Neural cell (in vitro differentiated cells): ENCODE results near the gene ADGRG7. TPM values are rescaled to one million over a fixed set of nuclear protein-coding genes. Genes with fewer than 3 reads are reported as not detected.

Experiments
- H2AFZ ChIP-seq: fragments of 200-600, 300-800 bp; sonication (generic), shearing (Covaris generic); 2 replicates; pipeline ENCODE4 v1.6.0; 2014; ENCODE audit warnings: low read depth, mild to moderate bottlenecking, antibody characterized with exemption, low read length, moderate library complexity
- H3F3A ChIP-seq: fragments of 200-600 bp; shearing (Covaris generic); 2 replicates; pipeline ENCODE4 v1.6.1; 2016; ENCODE audit warnings: mild to moderate bottlenecking, moderate library complexity, mixed read lengths, antibody characterized with exemption, low read length; ENCODE audit not compliant: insufficient read depth, poor library complexity, severe bottlenecking
- H3K27ac ChIP-seq: fragments of 200-600, 300-800 bp; sonication (generic), shearing (Covaris generic); 2 replicates; pipeline ENCODE4 v1.5.1; 2014; ENCODE audit warnings: mild to moderate bottlenecking, low read length, moderate library complexity
- H3K27me3 ChIP-seq: fragments of 300-800, 200-600 bp; sonication (generic), shearing (Covaris generic); 2 replicates; pipeline ENCODE4 v1.6.0; 2014; ENCODE audit warnings: mild to moderate bottlenecking, low read depth, low read length, moderate library complexity; ENCODE audit not compliant: insufficient read depth
- H3K36me3 ChIP-seq: fragments of 300-800, 200-600 bp; sonication (generic), shearing (Covaris generic); 2 replicates; pipeline ENCODE4 v1.5.1; 2014; ENCODE audit warnings: mild to moderate bottlenecking, antibody characterized with exemption, low read length, moderate library complexity; ENCODE audit not compliant: insufficient read depth
- H3K4me2 ChIP-seq: fragments of 300-800, 200-600 bp; sonication (generic), shearing (Covaris generic); 2 replicates; pipeline ENCODE4 v1.6.0; 2014; ENCODE audit warnings: mild to moderate bottlenecking, low read length
- H3K4me3 ChIP-seq: fragments of 300-800, 200-600 bp; sonication (generic), shearing (Covaris generic); 2 replicates; pipeline ENCODE4 v1.5.1; 2014; ENCODE audit warnings: mild to moderate bottlenecking, low read length, moderate library complexity
- H3K79me2 ChIP-seq: fragments of 200-600 bp; shearing (Covaris generic); replicated peaks from 2 replicates; pipeline ENCODE4 v1.6.0; 2014; ENCODE audit warnings: mild to moderate bottlenecking, low read length, moderate library complexity; ENCODE audit not compliant: insufficient read depth
- H3K9ac ChIP-seq: fragments of 300-800, 200-600 bp; sonication (generic), shearing (Covaris generic); 2 replicates; pipeline ENCODE4 v1.6.1; 2016; ENCODE audit warnings: mild to moderate bottlenecking, low read length, mixed read lengths
- H3K9me2 ChIP-seq: fragments of 200-600 bp; shearing (Covaris generic); 2 replicates; pipeline ENCODE4 v1.6.1; 2016; ENCODE audit warnings: mild to moderate bottlenecking, low read length, mixed read lengths; ENCODE audit not compliant: insufficient read depth
- H3K9me3 ChIP-seq: fragments of 200-600, 300-800 bp; sonication (generic), shearing (Covaris generic); 2 replicates; pipeline ENCODE4 v1.6.1; 2016; ENCODE audit warnings: mild to moderate bottlenecking, mixed run types, low read length, moderate library complexity, mixed read lengths
- H4K20me1 ChIP-seq: fragments of 200-600 bp; shearing (Covaris generic); 2 replicates; pipeline ENCODE4 v1.6.1; 2016; ENCODE audit warnings: mild to moderate bottlenecking, mixed run types; ENCODE audit not compliant: insufficient read depth
- EP300 ChIP-seq: fragments of 450-650 bp; conservative IDR thresholded peaks from 2 replicates; pipeline ENCODE4 v1.6.1; 2014; ENCODE audit warnings: antibody characterized with exemption, mild to moderate bottlenecking, moderate library complexity; ENCODE audit not compliant: poor library complexity, severe bottlenecking
- EZH2 ChIP-seq: fragments of 200-600, 300-800 bp; shearing (Covaris generic), sonication (generic); IDR thresholded peaks from 2 replicates; pipeline ENCODE4 v1.6.1; 2014; ENCODE audit warnings: antibody characterized with exemption, low read length, borderline replicate concordance, mild to moderate bottlenecking; ENCODE audit not compliant: insufficient read depth, poor library complexity, severe bottlenecking
- MXI1 ChIP-seq: fragments of 450-650 bp; conservative IDR thresholded peaks from 2 replicates; pipeline ENCODE4 v1.6.1; 2014; ENCODE audit warnings: antibody characterized with exemption, mild to moderate bottlenecking; ENCODE audit not compliant: poor library complexity, severe bottlenecking
- POLR2AphosphoS5 ChIP-seq: IDR thresholded peaks from 2 replicates; pipeline ENCODE4 v1.6.1; 2012
- RAD21 ChIP-seq: fragments of 450-650 bp; conservative IDR thresholded peaks from 2 replicates; pipeline ENCODE4 v1.6.1; 2014; ENCODE audit warnings: antibody characterized with exemption, mild to moderate bottlenecking, moderate library complexity
- SMC3 ChIP-seq: fragments of 450-650 bp; conservative IDR thresholded peaks from 2 replicates; pipeline ENCODE4 v1.6.1; 2014; ENCODE audit warnings: antibody characterized with exemption, mild to moderate bottlenecking, moderate library complexity; ENCODE audit not compliant: poor library complexity
- TAF1 ChIP-seq: IDR thresholded peaks from 2 replicates; pipeline ENCODE4 v1.6.1; 2012; ENCODE audit warnings: low read depth
- polyA plus RNA-seq: library from polyadenylated mRNA; depleted of rRNA; stranded (reverse); fragments of >200 nt; gene quantifications from 2 replicates; pipeline ENCODE4 v1.2.3, GENCODE V29; 2014
- TF ChIP-seq, protein P1 (sequence below): fragments of 450-650 bp; IDR thresholded peaks from 2 replicates; pipeline ENCODE4 v1.5.1; 2014; ENCODE audit warnings: antibody characterized with exemption, mild to moderate bottlenecking, moderate library complexity; ENCODE audit not compliant: poor library complexity, severe bottlenecking
- TF ChIP-seq, protein P2 (sequence below): IDR thresholded peaks from 2 replicates; pipeline ENCODE4 v1.6.1; 2012; ENCODE audit warnings: borderline replicate concordance

ADGRG7 gene
- polyA plus RNA-seq, 1 donor from 2014 or later: not detected

GRCh38 chr3:100614941-100615340 is 5.5 kb downstream of the ADGRG7 start:
- Histone ChIP-seq H3K9me3 (no peaks in the 10 kb centered on the region), H4K20me1 (no peaks in the 10 kb centered on the region), H3K9me2 (no peaks in the 10 kb centered on the region), H3K27ac (no peak overlapping the region), H3K9ac (no peak overlapping the region), H3K79me2 (no peaks in the 10 kb centered on the region), H3K4me2 (no peak overlapping the region), H3K36me3 (no peaks in the 10 kb centered on the region), H3K27me3 (no peaks in the 10 kb centered on the region), H2AFZ (no peak overlapping the region), H3F3A (no peaks in the 10 kb centered on the region), H3K4me3 (no peak overlapping the region)
- no peak for TF ChIP-seq RAD21
- TF ChIP-seq, protein P1, sequence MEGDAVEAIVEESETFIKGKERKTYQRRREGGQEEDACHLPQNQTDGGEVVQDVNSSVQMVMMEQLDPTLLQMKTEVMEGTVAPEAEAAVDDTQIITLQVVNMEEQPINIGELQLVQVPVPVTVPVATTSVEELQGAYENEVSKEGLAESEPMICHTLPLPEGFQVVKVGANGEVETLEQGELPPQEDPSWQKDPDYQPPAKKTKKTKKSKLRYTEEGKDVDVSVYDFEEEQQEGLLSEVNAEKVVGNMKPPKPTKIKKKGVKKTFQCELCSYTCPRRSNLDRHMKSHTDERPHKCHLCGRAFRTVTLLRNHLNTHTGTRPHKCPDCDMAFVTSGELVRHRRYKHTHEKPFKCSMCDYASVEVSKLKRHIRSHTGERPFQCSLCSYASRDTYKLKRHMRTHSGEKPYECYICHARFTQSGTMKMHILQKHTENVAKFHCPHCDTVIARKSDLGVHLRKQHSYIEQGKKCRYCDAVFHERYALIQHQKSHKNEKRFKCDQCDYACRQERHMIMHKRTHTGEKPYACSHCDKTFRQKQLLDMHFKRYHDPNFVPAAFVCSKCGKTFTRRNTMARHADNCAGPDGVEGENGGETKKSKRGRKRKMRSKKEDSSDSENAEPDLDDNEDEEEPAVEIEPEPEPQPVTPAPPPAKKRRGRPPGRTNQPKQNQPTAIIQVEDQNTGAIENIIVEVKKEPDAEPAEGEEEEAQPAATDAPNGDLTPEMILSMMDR: no peak
- no peak for TF ChIP-seq EZH2
- TF ChIP-seq SMC3: no peak
- TF ChIP-seq, protein P2, sequence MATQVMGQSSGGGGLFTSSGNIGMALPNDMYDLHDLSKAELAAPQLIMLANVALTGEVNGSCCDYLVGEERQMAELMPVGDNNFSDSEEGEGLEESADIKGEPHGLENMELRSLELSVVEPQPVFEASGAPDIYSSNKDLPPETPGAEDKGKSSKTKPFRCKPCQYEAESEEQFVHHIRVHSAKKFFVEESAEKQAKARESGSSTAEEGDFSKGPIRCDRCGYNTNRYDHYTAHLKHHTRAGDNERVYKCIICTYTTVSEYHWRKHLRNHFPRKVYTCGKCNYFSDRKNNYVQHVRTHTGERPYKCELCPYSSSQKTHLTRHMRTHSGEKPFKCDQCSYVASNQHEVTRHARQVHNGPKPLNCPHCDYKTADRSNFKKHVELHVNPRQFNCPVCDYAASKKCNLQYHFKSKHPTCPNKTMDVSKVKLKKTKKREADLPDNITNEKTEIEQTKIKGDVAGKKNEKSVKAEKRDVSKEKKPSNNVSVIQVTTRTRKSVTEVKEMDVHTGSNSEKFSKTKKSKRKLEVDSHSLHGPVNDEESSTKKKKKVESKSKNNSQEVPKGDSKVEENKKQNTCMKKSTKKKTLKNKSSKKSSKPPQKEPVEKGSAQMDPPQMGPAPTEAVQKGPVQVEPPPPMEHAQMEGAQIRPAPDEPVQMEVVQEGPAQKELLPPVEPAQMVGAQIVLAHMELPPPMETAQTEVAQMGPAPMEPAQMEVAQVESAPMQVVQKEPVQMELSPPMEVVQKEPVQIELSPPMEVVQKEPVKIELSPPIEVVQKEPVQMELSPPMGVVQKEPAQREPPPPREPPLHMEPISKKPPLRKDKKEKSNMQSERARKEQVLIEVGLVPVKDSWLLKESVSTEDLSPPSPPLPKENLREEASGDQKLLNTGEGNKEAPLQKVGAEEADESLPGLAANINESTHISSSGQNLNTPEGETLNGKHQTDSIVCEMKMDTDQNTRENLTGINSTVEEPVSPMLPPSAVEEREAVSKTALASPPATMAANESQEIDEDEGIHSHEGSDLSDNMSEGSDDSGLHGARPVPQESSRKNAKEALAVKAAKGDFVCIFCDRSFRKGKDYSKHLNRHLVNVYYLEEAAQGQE: no peak
- TF ChIP-seq MXI1: no peak
- no peak for TF ChIP-seq TAF1
- no peak for TF ChIP-seq EP300

DNA sequence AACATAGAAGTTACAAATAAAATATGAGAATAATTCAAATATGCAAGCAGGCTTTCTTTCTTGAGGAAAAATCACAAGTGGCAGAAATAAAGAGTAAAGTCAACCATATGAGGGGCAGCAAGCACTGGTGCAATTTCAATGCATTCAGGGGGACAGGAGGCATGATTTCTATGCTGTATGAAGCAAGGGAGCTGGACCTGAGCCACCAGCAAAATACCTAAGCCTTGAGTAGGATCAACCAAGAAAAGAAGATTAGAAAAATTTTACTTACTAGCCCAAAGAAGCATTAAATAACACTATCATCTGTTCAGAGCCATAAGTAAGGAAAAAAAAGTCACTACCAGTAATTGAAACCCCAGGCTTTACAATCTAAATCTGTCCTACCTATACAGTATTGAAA is 6.3 kb downstream of the ADGRG7 start:
- TF ChIP-seq POLR2AphosphoS5 (no peak), MXI1 (no peak), RAD21 (no peak), SMC3 (no peak), EZH2 (no peak), EP300 (no peak), TAF1 (no peak)
- TF ChIP-seq, protein P2: no peak
- TF ChIP-seq, protein P1: no peak
- no peak overlapping the region for H3K4me3 ChIP-seq
- no peaks in the 10 kb centered on the region for H4K20me1 ChIP-seq
- no peaks in the 10 kb centered on the region for H3K9me2 ChIP-seq
- H3K9ac ChIP-seq: no peak overlapping the region
- H3K36me3 ChIP-seq: no peaks in the 10 kb centered on the region
- no peak overlapping the region for H2AFZ ChIP-seq
- H3K27ac ChIP-seq: no peak overlapping the region
- no peaks in the 10 kb centered on the region for H3K9me3 ChIP-seq
- H3K79me2 ChIP-seq: no peaks in the 10 kb centered on the region
- no peaks in the 10 kb centered on the region for H3F3A ChIP-seq
- no peak overlapping the region for H3K4me2 ChIP-seq
- H3K27me3 ChIP-seq: no peaks in the 10 kb centered on the region
